NCI-H345 treated with DMSO at 0.1 percent for 48 hours (cell line): ENCODE measurements around the gene WWOX.
"Not testable (repeated sequence)": the region's sequence is repeated elsewhere in the genome, so short reads cannot be mapped to it uniquely, and the experiment has no call there.

ENCODE experiments used
- DNase-seq: peaks from one replicate; lab custom pipeline; 2025; ENCODE audit not compliant: unreplicated experiment; lab: John Stamatoyannopoulos, UW

Gene WWOX

DNA sequence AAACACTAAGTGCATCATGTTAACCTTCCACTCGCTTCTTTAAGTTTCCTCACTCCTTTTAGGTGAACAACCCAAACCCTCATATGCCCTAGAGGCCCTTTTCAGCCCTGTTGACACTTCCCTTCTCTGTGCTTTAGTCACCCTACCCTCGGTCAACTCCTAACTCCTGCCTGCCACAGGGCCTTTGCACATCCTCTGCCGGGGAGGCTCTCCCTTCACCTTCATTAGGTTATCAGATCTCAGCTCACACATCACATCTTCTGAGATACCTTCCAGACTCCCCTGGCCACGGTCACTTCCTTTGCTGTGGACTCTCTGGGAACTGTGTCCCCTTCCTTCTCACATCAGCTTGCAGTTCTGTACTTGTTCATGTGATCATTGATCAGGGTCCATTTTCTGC is 926.7 kb downstream of the WWOX start:
- no peak for DNase-seq

DNA sequence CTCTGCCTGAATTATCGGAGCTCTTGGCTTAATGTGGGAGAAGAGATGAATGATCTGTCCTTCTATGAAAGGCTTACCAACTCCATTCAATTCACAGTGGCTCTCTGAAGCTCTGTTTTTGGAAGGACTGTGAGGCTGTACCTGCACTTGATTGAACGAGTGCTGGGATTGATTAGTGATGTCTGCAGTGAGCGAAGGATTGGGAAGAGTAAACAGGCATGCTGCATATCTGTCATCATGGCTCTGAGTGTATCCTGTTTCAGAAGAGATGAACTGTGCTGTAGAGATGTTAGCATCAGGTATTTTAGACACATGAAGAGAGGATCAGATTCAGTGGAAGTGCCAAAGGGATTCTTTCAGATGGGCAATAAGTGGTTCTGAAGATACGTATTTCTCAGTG is 937.1 kb downstream of the WWOX start:
- no peak for DNase-seq

DNA sequence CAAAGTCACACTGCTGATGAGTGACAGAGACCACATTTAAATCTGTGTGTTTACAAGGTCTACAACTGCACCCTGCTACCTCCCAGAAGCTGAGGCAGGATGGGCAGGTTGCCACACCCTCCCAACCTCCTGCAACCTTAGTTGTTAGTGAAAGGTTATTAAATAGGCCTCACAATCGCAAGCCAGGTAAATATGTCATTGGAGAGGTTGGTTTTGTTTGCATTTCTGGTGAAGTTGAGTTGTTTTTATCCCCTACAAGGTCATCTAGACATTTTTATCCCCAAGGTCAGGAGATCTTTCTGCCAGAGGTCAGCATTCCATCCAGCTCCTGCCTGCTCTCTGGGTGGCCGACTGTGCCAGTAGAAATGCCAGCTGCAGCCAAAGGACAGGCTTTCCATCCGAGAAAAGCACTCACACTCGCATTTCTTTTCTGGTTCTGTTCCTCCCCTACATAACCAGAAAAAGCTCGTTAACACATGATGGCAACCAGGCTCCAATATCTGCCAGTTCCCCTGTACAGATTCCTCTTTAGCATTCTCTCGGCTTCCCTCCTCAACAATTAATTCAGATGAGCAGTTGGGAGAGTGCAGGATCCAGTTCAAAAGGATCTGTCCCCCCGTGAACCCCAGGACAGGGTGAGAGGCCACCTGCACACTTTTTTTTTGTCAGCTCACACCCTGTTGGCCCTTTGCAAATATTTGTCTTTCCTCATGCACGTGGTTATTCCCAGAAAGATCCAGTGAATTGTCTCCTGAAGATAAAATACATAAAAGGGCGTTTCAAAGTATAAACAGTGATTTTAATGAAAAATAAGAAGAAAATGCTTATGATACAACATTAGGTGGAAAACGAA is 938.3 kb downstream of the WWOX start:
- no peak for DNase-seq

DNA sequence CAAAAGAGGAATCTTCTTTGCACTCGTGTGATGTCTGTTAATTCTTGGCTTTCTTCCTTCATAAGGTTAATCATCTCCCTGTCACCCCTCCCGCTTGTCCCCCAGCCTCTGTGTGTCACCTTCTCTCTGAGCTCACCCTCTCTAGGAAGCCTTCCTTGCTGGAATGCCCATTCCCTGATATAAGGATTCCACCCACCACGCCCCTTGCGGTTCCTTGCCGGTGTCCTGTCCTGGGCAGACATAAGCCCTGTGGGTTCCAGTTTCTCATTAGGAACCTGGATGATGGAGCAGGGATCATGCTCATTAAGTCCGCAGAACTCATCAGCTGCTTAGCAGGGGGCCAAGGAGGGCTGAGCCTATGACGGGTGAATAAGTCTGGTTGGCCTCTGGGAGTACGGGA is 941.8 kb downstream of the WWOX start:
- DNase-seq = no peak

DNA sequence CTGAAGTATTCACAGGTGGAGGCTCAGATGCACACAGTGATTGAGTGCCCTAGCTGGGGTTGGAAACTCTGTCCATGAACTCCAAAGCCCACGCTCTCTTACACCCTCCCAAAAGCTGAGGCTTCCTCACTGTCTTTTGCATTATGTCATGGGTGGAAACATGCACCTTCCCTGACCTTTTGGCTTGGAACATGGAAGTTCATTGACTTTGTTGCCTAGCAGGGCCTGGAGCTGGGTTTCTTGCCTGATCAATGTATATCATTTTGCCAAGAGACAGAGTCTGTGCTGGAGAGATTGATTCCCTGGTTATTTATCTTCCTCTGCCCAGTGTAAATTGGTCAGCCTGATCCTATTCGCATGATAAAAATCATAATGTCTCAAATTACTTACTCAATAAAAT is 942.7 kb downstream of the WWOX start:
- no peak for DNase-seq

DNA sequence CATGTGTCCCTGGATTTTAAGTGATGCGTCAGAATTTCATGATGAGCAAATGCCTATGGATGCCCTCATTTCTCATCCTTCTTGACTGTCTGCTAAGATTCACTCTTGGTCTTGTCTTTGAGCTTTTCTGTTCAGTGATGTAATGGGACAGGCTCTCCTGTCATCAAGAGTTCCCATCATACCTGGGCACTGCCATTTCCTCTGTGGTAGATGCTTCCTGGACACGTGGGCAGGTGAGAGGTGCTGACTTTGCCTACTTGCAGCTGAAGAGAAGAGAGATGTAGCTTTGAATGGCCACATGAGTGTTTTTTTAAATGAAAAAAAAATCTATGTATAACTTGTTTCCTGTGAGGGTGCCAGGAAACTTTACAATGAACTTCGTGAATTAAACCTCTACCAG is 943.4 kb downstream of the WWOX start:
- DNase-seq = no peak

DNA sequence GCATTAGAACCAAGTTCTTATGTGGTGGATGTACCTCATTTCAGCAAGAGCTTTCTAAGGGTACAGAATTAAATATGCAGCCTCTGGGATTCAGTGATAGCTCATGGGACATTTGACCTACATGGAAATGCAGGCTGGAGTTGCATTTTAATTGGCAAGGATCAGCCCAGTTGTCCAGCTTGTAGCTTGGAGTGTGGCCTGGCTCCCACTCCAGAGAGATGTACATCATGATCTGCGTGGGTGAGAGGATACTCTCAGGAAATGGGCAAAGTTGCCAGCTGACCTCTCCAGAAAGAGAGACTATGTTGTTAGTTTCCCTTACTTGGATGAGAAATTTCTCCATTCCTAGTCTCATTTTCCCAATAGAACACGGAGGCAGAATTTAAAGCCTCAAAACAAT is 945.7 kb downstream of the WWOX start:
- DNase-seq = no peak

DNA sequence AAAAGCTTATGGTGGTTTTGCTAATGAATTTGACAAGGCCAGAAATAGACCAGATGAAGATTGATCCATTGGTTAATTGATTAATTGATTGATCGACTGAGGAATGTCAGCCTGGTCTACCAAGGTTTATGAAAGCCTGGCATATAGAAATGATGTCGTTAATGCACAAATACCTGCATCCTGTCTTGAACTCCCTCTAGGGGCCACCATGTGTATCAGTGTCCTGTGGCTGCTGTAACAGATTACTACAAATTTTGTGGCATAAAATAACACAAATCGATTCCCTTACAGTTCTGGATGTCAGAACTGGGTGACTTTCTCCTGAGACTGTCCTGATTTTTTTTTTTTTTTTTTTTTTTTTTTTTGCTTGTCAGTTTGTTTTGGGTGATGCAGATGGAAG is 947.9 kb downstream of the WWOX start:
- no peak for DNase-seq

DNA sequence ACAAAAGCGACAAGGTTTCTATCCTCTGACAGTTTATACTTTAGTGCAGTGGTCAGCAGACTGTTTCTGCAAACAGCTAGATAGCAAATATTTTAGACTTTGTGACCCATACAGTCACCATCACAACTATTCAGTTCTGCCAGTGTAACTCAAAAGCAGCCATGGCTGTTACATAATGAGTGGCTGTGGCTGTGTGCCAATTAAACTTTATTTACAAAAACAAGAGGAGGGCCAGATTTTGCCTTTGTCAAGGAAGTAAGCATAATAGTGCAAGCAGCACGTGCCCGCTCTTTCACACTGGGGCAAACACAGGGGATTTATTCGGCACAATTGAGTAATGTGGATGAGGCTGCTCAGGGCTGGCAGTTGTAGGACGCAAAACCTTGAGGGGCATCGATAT is 949.6 kb downstream of the WWOX start:
- DNase-seq = peak; percentile 68

DNA sequence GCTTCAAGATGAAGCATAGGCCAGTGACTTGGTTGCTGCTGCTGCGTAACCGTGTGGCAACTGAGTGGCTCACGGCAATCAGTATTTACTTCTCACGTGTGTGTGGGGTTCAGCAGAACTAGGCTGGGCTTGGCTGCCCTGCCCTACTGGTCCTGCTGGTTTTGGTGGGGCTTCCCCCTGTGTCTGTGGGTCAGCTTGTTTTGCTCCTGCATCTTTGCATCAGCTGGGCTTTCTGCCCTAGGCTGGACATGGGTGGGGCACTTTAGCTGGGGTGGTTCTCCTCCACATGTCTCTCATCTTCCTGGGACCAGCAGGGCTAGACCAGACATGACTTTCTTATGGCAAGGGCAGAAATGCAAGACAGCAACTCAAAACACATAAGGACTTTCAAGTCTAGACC is 950.6 kb downstream of the WWOX start:
- no peak for DNase-seq

DNA sequence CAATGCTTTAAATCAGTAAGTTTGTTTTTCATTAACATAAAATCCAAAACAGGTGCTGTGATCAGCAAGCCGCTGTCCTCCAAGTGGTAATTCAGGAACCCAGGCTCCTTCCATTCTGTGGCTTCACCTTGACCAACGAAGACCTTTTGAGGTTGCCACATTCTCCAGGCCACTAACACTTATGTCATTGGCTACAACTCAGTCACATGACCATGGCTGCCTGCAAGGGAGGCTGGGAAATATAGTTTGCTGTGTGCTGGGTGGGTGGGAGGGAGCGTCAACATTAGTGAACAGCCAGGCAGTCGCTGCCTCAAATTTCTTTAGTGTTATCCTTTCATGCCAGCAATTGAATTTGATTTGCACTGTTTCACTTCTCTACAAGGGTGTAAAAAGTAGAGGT is 951.9 kb downstream of the WWOX start:
- no peak for DNase-seq

DNA sequence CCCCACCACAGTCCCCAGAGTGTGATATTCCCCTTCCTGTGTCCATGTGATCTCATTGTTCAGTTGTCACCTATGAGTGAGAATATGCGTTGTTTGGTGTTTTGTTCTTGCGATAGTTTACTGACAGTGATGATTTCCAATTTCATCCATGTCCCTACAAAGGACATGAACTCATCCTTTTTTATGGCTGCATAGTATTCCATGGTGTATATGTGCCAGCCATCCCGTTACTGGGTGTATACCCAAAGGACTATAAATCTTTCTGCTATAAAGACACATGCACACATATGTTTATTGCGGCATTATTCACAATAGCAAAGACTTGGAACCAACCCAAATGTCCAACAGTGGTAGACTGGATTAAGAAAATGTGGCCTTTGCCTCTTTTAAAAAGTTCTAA is 952.7 kb downstream of the WWOX start:
- not testable (repeated sequence) for DNase-seq

DNA sequence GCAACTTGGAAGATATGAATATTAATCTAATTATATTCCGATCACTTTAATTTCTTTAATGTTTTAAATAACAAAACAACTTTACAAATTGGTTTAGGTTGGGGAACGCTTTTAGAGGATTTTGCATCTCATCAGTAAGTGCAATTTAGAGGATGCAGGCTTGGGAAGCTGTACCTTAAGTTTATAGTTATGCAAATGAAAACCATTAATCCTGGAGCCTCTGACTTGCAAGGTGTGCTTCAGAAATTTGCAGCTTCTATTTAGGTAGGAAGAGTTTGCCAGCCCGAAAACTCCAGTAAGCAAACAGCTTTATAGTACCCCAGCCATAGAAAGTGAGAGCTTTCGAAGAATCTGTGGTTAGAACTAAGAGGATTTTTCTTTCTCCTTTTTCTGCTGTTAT is 954.1 kb downstream of the WWOX start:
- DNase-seq = no peak

DNA sequence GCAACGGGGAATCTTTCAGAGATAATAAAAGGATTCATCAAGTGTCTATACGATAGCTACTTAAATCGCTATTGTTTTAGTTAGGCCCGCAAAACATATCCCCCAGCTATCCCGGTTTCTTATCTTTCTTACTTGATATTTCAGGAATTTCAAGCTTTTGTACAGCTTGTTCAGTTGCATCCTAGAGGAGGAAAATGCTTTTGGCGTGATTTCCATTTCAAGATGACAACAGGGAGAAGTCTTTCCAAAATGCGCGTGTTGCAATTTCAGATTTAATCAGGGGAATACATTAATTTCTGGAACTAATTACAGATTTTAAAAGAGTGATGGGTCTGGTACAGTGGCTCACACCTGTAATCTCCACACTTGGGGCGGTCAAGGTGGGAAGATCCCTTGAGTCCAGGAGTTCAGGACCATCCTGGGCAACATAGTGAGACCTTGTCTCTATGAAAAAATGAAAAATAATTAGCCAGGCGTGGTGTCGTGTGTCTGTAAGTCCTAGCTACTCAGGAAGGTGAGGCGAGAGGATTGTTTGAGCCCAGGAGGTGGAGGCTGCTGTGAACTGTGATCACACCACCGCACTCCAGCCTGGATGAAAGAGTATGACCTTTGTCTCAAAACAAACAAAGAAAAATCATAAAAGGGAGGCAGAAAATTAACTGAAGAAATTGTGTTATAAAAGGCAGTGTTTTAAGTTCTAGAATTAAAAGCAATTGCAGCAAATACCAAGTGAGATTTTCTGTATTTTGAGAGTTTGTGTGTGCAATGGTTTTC is 954.9 kb downstream of the WWOX start:
- DNase-seq = no peak

DNA sequence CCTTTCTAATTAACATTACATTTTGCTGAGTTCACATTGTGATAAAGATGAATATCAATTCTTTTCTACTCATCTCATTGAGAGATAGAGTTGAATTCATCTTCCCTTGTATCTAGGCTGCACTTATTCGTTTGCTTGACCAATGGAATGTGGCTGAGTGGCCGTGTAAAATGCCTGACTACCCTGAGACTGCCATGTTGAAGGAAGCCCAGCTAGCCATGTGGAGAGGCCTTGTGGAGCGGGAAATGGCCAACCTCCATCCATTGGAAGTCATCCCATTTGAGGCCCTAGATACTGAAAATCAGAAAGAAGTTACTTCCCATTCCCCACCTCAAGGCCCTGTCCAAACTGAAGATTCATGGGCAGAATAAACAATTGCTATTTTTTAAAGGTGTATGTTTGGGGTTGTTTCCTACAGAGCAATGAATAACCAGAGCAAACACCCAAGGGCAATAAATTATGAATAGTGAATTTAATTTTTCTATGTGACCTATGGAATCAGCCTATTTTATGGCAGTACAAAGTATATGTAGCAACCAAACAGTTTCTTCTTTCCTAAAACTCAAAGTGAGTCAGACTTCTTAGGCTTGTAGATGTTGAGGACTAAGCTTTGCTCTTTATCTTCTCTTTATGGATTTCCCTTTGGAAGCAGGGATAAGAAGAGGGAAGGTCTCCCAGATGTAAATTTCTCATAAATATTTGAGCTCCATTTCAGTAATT is 956.0 kb downstream of the WWOX start:
- DNase-seq = no peak

DNA sequence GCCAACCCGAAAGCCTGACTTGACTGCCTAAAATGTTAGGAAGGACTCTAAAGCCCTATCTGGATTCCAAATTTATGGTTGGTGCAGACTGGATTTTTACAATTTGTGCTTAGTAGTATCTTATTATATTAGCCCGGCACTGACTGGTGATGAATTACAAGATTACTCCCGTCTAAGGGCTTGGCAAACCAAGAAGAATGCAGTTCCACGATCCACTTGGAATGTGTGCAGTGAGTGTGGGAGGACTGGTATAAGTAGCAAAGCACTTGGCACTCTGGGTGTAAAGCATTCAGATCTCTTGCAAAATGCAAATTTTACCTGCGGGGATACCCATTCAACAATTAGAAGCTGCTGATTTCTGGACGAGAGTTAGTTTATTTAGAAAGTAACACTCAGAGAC is 961.7 kb downstream of the WWOX start:
- DNase-seq = no peak

DNA sequence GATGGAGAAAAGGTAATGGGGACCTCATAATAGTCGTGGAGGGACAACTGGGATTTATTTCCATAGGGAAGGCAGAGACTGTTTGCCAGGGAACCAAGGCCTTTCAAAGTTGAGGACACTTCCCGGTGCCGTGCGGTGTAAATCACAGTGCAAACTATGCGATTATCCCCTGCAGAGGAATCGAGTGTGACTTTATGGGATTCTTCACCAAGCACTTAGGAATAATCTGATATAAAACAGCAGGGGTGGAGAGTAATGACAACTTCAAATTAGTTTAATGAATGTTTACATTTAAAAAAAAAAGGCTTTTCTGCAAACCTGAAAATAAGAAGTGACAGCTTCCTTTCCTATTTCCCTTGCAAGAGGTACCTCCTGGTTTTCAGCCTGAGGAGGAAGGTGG is 962.9 kb downstream of the WWOX start:
- DNase-seq = no peak

DNA sequence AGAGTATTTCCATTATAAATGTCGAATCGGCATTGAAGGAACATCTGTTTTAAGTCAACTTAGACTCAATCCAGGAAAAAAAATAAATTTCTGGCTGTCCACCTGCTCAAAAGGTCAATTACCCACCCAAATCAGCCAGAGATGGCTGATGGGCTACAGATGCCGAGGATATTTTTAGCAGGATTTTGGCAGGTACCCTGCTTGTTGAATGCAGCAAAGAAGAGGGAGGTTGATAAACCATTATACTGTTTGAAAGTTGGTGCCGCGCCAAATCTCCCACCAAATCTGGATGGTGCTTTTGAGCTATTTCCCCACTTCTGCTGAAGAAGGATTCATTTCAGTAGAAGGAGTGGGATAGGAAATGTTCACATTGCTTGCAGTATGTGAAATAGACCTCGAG is 963.4 kb downstream of the WWOX start:
- DNase-seq = no peak

DNA sequence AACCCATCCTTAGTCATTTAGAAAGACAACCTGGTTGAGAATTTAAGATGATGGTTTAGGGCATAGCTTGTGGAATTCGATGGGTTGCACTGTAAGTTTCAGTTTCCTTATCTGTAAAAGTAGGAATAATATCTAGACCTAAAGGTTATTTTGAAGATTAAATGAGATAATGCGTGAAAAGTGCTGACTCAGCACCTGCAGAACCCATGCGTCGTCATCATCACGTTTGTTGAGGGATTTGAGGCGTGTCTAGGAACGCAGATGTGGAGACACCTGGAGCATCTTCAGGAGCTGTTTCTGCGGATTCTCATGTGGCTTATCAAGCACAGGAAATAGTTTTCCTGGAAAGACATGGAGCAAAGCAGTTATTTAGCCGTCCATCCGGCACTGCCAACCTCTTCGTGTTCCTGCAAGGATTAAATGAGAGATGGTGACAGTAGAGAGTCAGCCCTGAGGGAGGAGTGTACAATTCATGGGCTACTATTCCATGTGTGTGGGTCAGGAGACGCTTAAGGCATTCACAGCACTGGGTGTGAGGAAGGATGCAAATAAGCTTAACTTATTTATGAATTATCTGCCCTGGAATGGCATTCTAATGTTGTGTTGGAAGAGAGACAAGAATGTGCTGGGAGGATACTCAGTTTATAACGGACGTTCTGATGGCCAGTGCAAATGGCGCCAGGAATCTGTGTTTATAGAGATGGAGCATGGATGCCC is 965.0 kb downstream of the WWOX start:
- no peak for DNase-seq

DNA sequence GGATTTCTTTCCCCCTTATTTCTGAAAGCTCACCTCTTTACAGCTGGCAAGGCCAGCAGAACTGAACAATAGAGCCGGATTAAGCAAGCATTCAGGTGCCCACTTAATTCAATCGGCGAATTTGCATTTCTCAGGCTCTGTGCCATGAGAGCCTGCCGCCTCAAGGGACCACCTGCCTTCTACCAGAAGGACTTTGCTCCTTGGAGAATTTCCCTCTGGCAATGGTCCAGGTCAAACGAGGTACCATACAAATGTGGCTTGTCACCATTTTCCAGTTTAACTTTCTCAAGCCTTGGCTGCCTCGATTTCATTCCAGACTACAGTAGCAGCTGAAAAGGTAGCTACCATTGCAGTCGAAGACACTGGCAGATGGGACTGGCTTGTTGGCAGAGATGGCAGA is 967.1 kb downstream of the WWOX start:
- DNase-seq = no peak

DNA sequence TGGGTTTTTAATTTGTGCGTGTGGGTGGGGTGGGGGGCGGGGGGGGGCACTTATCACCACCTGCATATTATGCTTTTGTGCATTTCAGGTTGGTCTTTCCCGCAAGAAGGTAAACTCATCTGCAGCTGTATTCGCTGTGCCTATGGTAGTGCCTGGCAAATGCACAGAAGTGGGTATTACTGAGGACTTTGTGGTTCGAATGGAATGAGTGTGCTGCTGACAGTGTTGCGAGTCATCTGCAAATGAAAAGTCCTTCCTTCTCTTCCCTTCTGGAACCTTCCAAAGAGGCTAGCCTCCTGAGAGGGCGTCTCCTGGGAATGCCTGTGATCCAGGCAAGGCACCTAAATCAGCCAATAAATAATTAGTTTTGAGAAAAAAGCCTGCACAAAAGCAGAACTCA is 968.1 kb downstream of the WWOX start:
- no peak for DNase-seq
